GM18858 (cell line): Measurements from ENCODE around the gene FLT4.
"Not testable (repeated sequence)": the region's sequence is repeated elsewhere in the genome, so short reads cannot be mapped to it uniquely, and the experiment has no call there.

ENCODE experiments used
- ATAC-seq: cut with Tn5 transposase; IDR thresholded peaks from one replicate; pipeline ENCODE4 v1.9.1; 2021; ENCODE audit not compliant: unreplicated experiment

Gene FLT4

DNA sequence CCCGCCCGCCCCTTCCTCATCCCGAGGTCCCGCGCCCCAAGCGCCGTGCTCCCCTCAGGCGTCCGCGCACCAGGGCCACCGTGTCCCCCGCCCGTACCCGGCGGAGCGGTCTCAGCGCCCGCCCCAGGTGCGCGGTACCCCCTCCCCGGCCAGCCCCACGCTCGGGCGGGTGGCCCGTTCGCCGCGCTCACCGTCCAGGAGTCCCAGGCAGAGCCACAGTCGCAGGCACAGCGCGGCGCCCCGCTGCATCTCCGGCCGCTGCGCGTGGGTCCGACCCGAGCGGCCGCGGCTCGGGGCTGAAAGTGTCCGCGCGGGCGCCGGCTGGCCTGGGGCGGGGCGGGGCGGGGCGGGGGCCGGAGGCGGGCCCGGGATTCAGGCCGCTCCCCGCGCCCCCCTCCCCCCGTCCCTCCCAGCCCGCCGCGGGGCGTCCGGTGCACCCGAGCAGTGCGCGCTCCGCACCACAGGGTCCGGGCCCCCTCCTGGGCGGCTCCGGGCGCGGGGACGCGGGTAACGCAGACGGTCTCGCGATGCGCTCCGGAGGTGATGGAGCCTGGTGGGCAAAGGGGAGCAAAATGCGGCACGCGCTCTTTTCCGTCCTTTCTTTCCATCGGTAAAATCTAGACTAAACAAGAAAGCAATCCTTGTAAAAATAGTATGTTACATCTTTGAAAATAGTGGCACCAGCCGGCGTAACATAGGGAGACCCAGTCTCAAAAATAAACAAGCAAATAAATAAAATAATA is at the start of gene FLT4:
Gene FLT4 (minus strand): TSS at position 304 of the 743 bp plus-strand sequence. CDS start 55 bp downstream, at position 249.
- ATAC-seq = no peak

DNA sequence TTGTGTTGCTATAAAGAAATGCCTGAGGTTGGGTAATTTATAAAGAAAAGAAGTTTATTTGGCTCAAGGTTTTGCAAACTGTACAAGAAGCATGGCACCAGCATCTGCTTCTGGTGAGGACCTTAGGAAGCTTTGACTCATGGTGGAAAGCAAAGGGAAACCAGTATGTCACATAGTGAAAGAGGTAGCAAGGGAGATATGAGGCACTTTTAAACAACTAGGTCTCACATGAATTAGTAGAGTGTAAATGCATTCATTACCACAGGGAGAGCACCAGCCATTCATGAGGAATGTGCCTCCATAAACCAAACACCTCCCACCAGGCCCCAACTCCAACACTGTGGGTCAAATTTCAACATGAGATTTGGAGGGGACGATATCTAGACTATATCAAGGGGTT is 49.6 kb upstream of the FLT4 start:
- no peak for ATAC-seq

DNA sequence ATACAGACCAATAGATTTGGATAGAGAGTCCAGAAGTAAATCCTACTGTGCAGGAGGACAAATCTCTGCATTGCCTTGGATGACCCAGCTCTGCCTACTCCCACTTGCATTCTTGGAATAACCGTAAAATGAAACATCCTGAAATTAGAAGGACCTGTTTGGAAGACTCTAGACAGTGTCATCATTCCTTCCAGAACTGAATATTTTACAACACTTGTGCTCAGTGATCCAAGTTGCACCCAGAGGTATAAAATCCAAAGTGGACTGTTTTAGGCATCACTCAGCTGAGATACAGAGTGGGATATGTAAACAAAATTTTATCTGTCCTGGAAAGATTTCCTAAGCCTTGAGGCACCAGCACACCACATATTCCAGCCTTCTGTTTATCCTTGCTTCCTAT is 46.7 kb upstream of the FLT4 start:
- ATAC-seq = no peak

DNA sequence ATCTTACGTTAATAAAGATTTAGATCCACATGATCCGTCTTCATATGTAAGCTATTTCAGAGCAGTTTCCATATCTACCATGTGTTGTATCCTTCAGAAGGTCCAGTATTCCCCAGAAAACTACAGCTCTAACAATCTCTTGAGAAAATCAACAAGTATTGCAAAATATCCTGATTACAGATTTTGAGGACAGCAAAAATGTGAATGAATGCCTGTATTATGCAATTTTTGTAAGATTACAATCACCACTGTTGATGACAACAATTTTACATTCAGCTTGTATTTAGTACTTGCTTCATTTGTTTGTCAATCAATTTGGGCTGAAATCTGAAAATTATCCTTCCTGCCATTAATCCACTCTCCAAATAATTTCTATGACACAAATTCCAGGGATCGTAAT is 43.0 kb upstream of the FLT4 start:
- no peak for ATAC-seq

DNA sequence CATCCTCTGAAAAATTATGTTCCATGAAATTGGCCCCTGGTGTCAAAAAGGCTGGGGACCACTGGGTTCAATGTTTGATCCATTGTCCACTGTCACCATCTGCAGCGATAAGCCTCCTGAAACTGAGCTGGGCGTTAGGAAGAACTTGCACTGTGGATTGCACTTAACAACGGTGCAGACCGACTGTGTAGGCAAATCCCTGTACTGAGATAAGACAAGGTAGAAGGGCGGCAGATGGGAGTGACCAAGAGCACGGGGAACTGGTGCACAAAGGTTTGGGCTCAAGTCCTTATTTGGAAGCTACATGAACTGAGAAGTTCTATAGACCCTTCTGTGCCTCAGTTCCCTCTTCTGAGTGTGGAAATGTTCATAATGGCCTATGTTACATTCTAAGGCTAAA is 41.6 kb upstream of the FLT4 start:
- ATAC-seq = no peak

DNA sequence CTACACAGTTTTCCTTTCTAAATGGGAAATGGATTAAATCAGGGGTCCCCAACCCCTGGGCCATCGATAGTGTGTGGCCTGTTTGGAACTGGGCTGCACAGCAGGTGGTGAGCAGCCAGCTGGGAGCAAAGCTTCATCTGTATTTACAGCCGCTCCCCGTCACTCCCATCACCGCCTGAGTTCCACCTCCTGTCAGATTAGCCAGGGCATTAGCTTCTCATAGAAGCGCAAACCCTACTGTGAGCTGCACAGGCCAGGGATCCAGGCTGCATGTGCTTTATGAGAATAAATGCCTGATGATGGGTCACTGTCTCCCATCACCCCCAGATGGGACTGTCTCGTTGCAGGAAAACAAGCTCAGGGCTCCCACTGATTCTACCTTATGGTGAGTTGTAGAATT is 41.2 kb upstream of the FLT4 start:
- ATAC-seq = no peak

DNA sequence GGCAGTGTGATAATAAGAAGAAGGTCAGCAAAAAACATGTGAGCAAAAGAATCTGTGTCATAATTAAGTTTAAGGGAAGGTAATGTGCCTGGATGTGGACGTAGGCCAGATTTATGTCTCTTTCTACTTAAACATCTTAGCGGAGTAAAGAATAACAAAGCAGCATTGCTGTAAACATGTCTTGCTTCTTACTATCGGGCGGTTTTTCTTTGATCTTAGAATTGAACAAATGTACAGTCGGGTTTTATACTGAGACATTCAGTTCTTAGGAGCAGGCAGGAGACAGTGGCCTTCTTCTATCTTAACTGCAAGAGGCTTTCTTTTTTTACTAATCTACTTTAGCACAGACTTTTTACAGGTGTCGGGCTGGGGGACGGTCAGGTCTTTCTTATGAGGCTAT is 40.4 kb upstream of the FLT4 start:
- ATAC-seq = no peak

DNA sequence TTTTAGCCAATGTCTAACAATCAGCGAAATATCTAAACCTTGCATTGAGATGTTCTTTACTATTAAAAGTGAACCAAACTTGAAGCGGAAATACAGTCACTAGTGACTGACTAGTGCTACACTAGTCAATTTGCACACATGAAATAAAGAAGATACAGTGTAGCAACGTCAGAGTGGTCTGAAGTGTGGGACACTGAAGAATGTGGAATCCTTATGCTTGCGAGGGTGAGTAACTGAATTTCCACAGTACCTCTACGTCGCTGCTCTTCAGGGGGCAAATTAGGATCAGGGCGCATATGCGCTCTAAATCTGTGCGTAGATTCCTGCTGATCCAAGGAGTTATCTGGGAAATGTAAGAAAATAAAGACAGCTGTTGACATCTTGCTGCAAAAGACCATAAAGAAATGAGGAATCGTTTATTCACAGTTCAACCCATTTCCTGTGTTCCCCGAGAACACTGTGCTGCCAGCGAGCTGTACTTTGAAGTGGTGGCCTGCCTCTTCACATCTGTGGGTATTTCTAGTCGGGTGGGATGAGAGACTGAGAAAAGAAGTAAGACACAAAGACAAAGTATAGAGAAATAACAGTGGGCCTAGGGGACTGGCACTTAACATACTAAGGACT is 39.8 kb upstream of the FLT4 start:
- no peak for ATAC-seq

DNA sequence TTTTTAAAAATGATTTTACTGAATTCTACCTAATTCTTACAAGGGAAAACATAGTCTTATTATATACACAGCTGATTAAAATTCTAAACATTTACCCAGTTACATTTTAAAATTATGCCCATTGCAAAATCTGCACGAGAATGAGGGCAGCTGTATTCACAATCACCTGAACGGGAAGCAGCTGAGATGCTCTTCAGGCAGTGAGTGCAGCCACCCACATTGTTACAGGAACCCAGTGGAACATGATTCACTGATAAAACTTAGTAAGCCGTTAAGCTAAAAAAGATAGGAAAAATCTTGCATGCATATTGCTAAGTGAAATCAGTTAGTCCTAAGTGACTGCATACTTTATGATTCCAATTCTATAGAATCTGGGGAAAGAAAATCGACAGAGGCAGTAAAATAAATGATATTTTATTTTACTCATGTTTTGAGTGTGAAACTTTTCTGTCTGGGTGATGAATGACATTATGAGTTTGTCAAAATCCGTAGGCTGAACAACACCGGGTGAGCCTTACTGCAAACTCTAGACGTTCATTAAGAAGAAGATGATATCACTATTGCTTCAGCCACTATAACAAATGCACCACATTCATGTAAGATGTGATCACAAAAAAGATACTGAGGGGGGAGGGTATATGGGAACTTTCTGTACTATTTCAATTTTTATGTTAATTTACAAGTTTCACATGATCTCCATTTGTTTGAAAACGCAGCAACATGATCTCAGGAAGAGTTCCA is 39.1 kb upstream of the FLT4 start:
- ATAC-seq = no peak

DNA sequence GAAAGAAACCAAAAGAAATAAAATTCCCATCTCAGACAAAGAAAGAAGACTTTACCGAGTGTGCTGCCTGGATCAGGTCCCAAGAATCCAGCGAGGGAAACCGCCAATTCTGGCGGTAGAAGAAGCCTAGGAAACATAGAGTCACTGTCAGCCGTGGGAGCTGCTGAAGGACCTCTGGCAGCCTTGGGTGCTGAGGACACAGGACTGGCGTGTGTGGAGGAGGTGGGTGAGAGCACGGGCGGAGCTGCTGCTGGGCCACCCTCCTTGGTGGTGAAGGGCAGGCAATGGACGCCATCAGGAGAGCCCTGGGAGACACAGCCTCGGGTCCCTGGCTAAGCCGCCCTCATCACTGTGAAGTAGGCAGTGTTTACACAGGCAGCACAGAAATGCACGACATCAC is 37.4 kb upstream of the FLT4 start:
- ATAC-seq = not testable (repeated sequence)

DNA sequence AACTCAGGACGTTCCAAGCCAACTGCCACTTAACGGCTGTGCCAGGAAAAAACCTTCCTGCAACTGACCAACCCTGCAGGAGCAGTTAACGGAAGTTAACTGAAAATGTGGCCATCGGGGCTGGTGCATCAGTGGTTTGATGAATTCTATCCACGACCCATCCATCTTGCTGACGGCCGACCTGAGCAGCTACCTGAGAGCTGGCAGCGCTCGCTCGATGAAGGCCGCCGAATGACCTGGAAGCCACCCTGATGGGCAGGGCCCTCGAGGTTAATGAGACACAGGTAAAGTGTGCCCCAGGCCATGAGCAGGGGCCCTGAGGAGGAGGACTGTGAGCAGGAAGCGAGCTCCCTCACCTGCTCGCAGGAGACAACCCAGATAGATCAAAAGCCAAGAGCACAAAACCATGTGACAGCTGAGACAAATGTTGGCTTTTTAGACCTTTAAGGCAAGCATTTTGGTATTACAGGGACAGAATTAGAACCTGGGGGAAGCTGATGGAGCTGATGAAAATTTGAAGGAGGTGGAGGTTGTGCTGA is 35.3 kb upstream of the FLT4 start:
- ATAC-seq = no peak

DNA sequence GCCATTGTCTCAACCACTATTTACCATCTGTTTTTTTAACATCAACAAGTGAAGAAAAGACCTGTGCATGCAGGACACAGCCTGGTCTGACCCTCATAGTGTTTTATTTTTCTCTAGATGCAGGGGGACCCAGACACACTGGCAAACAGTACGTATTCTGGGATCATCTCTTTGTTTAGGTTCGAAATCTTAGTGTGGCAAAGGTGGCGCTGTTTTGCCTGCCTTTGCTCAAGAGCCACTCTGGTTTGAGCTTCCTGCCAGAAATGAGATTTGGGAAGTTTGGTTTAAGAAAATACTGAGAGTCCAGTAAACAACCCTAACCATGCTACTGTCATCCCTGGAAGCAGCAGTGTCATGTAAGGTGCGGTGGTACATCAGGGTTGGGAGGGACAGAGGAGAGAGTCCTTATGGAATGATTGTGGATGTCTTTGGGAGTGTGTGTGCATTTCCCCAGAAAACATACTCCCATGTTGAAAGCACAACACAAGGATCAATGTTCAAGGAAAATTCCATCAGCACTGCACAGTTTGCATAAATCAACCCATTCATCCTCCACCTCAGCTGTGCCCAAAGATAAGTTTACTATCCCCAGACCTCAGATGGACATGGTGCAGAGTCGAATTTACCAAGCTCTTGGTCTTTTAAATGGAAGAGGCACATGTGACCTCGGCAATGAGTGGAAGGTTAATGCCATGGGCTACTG is 34.0 kb upstream of the FLT4 start:
- ATAC-seq = no peak

DNA sequence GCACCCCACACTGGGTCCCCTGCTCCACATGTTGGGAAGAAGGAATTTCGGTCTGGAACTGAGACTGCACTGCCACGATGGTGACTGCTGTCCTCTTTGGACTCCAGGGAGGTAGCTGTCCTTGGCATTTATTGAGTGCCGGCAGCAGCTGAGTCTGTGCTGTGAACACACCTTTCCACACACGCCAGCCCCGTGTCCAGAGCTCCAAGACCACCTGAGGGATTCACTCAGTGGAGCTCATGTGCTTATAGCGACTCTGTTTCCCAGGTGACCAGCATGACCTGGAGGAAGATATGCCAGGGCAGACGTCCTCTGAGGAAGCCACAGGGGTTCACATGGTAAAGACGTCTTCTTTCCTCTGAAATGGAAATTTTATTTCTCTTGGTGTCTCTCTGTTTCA is 33.2 kb upstream of the FLT4 start:
- ATAC-seq = no peak

DNA sequence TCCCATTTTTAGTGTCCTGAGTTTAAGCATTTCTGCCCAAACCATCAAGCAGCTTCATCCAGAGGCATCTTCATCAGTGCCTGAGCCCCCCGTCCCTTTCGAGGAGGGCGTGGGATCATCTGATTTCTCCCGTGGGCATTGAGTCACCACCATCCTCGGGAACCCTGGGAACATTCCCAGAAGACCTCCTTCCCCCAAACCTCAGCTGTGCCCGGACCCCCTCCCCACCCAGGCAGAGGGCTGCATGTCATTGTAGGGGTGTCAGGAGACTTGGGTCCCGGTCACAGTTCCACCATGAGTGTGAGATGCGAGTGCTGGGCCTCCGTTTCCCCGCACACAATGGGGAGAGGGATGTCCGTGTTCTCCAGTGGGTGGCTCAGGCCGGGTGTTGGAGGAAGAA is 32.6 kb upstream of the FLT4 start:
- ATAC-seq = not testable (repeated sequence)

DNA sequence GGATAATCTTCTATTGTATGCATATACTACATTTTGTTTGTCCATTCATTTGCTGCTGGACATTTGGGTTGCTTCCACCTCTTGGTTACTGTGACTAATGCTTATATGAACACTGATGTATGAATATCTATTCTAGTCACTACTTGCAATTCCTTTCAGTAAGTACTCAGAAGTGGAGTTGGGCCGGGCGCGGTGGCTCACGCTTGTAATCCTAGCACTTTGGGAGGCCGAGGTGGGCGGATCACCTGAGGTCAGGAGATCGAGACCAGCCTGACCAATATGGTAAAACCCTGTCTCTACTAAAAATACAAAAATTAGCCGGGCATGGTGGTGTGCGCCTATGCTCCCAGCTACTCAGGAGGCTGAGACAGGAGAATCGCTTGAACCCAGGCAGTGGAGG is 28.9 kb upstream of the FLT4 start:
- ATAC-seq = not testable (repeated sequence)

DNA sequence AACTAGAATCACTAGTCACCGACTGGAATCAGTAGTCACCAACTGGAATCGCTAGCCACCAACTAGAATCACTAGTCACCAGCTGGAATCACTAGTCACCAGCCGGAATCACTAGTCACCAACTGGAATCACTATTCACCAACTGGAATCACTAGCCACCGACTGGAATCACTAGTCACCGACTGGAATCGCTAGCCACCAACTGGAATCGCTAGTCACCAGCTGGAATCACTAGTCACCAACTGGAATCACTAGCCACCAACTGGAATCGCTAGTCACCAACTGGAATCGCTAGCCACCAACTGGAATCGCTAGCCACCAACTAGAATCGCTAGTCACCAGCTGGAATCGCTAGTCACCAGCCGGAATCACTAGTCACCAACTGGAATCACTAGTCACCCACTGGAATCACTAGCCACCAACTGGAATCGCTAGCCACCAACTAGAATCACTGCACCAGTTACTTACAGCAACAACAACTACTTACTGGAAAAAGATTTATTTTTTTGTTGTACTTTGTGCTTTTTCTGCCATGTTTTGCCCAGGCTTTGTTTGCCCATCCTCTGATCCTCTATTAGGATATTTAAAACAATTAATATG is 25.7 kb upstream of the FLT4 start:
- no peak for ATAC-seq

DNA sequence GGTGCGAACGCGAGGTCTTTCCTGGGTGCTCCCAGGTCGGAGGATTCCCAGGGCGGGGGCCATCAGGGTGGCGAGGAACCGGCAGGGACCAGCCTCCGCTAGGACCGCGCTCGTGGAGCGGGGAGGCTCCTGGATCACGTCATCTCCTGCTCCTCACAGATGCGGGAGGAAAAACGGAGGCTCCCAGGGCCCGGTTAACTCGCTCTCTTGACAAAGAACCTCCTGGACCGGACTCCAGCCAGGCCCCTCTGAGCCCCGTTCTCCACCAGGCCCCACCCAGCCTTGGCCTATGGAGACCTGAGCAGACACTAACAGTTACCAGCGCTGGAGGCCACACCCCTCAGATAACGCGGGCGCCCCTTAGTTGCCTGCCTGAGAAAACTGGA is 24.7 kb upstream of the FLT4 start:
- not testable (repeated sequence) for ATAC-seq

DNA sequence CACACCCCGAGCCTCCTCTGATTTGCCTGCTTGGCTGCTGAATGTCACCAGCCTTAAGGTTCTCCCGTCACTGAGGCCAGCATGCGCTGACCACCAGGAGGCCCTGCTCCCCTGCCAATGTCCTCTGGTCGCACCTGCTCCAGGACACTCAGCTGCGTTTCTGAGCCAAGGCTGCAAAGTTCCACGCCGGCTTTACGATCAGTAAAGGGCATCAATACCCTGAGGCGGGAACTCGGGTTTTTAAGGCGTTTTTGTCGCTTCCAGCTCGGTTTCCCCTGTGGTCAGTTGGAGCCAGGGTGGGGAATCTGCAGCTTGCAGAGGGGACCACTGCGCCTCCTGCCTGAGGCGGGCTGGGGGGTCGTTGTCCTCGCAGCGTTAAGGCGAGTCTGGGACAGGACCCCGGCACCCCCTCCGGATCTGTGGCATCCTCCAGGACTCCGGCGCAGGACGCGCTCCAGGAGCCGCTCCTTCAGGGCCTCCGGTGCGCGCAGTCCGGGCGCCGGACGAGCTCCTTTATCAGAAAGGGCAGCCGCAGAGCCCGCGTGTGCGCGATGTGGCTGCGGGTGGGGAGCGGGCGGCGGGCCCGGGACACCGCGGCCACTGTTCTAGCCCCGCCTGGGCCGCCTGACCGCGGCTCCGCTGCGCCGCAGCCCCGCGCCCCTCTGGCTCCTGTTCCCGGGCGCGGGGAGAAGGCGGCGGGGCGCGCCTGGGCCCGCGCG is 24.1 kb upstream of the FLT4 start:
- no peak for ATAC-seq

DNA sequence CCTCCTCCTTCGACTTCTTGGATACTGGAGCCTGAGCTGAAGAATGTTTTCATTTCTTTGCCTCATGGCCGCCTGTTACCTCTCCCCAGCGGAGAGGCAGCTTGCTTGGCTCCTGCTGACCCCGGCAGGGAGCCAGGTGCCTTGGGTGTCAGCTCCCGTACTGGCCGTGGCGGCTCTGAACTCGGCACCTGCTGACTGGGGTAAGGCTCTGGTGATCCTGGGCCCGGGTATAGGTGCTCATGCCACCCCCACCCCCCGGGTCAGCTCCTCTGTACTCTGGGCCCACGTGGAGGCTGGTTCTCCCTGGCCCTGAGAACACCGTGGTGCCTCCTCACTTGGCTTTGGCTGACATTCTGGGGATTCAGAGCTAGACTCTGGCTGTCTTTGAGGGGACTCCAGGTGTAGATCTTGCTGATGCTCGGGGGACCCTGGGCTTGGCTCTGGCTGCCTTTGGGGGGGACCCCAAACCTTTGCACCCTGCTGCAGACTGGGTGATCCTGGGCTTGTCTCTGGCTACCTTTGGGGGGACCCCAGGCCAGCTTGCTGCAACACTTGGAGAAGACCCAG is 22.6 kb upstream of the FLT4 start:
- ATAC-seq = not testable (repeated sequence)
